Stimulated activated CD8-positive, alpha-beta memory T cell treated with anti-CD3 and anti-CD28 coated beads, Interleukin-2, amount 100 ng/mL, for 48 hours (primary cell): Measurements from ENCODE around the gene DCDC1.

Experiments
- DNase-seq, 2 donors: peaks; one replicate each; pipeline ENCODE4 v3.0.0-alpha.2; 2020; ENCODE audit warnings: low read depth in 2 of 2

The DCDC1 gene

GRCh38 chr11:30853439-30853838 is 516.1 kb downstream of the DCDC1 start:
- no peak for DNase-seq

GRCh38 chr11:30852645-30853044 is 516.9 kb downstream of the DCDC1 start:
- DNase-seq, result no peak

GRCh38 chr11:30852091-30852490 is 517.4 kb downstream of the DCDC1 start:
- DNase-seq, result no peak

GRCh38 chr11:30837252-30837651 is 532.3 kb downstream of the DCDC1 start:
- DNase-seq, result no peak

GRCh38 chr11:30832831-30833230 is 536.7 kb downstream of the DCDC1 start:
- no peak for DNase-seq

- no peak for DNase-seq
Observed at GRCh38 chr11:30830681-30831080, 538.9 kb downstream of the DCDC1 start.

- DNase-seq, result no peak
Observed at GRCh38 chr11:30826911-30827310, 542.6 kb downstream of the DCDC1 start.

- DNase-seq, result no peak
Observed at GRCh38 chr11:30825723-30826122, 543.8 kb downstream of the DCDC1 start.

GRCh38 chr11:30823119-30823518 is 546.4 kb downstream of the DCDC1 start:
- no peak for DNase-seq

- no peak for DNase-seq
Observed at GRCh38 chr11:30821438-30821965, 548.0 kb downstream of the DCDC1 start.

- DNase-seq, result no peak
Observed at GRCh38 chr11:30818721-30819120, 550.8 kb downstream of the DCDC1 start.

- no peak for DNase-seq
Observed at GRCh38 chr11:30816959-30817880, 552.3 kb downstream of the DCDC1 start.

GRCh38 chr11:30815619-30816018 is 553.9 kb downstream of the DCDC1 start:
- no peak for DNase-seq

GRCh38 chr11:30814737-30815136 is 554.8 kb downstream of the DCDC1 start:
- no peak for DNase-seq
